NCI-H187 (cell line): ENCODE results near the gene ADORA2A.

Source experiments
- DNase-seq, 2 experiments: peaks; one replicate each; lab custom pipeline; 2025; lab: John Stamatoyannopoulos, UW

The ADORA2A gene

DNA sequence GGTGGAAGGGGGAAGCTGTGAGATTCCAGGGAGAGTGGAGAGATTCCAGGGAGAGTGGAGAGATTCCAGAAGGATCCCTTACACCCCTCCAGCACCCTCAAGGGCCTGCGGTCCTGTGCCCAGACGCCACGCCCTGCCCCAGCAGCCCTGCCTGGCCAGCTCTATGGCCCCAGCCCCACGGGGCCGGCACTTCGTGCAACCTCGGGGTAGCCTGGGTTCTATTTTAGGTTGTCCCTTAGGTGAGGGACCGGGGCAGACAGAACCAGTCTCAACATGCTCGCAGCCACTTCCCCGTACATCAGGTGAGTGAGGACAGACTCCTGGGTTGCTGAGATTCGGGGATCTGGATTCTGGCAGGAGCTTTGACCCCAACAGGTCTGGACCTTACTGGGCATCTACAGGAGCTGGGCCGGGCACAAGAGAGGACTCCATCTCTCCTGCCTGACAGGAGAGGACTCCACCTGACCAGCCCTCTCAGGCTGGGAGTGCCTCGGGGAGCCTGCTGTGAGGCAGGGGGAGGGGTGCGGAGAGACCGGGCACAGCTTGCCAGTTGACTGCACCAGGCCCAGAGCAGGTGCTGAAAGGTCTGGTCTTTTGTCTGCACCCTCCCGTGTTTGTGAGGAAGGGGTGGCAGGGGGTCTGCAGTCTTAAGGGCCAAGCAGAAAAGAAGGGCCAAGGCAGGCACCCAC lies 8.5 kb upstream of the ADORA2A start:
- DNase-seq, result no peak

DNA sequence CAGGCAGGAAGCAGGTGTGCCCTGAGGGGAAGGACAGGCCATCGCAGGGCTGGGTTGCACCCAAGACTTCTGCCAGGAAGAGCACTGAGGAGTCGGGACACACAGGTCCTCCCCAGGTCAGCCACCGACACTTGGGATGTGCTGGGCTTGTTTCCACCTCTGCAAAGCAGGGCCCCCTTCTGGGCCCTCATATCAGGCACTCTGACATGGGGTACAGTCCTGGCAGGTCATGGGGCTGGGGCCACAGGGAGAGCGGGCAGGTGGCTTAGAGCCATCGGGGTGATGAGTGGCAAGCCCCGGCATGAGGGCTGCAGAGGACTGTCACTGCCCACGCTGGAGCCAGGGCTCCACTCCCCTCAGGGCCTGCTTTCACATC lies 7.9 kb upstream of the ADORA2A start:
- no peak for DNase-seq

DNA sequence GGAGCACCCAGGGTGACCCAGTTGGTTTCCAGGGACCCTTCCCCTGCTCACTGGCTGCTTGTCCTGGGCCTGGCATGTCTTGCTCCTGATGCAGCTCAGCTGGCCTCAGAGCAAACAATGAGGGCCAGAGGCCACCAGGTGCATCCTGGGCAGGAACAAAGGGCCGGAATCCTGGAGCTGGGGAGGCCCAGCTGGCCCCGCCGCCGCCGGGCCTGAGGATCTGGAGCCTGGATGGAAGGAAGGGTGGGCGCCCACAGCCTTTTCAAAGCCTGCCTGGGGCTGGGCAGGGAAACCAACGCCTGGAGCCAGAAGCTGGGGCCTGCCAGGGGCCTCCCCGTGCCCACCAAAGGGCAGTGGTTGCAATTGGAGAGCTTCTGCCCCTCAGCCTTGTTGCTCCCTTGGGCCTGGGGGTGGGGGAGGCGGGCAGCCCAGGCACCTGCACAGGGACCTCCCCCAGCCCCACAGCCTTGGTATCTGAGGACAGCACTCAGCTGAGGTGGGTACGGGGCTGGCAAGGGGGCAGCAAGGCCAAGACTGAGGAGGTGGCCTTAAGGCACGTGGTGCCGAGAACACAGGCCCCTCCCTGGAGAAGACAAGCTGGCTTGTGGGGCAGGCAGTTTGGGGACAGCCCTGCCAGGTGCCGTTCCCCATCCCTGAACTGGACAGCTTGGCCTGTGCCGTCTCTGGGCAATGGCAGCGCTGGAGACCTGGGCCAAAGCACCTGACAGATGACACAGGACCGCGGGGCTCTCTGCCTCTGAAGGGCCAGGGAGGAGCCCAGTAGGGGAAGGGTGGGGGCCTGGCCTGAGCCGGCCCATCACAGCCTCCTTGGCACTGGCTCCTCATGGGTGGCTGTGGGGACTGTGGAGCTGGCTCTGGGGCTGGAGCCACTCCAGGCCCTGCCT lies 7.1 kb upstream of the ADORA2A start:
- DNase-seq, result no peak

DNA sequence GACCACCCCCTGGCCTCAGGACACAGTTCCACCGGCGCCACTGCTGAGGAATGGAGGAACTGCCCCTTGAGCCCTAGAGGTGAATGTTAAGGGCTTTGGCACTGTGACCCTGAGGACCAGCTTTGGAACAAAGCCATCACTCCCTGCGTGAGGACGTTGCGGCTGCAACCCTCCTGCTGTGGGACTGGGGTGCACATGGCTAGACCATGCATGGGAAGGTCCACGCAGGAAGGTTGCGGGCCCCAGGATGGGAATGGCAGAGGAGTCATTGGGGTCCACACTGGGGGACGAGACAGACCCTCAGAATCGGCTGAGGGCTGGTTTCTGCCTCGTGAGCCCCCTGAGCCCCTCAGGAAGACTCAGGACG lies 6.4 kb upstream of the ADORA2A start:
- no peak for DNase-seq

DNA sequence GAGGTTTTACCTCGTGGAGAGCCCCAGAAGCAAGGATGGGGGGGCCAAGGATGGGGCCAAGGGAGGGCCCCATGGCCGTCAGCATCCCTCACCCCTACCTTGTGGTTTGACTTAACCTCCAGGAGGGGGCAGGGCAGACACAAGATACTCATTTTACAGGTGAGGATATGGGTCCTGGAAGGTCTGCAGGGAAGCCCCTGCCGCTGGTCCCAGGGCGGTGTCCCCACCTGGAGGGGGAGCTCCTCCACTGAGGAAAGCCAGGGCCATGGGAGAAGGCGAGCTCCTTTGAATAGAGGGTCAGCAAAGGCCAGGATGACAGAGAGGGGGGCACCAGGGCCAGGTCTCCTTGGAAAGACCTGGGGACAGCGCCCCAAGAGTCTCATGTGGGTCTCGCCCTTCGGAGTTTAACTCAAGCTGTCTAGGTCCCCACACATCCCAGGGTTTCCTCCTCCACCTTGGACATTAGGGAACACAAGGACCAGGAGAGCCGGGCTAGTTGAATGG lies 5.9 kb upstream of the ADORA2A start:
- DNase-seq, result no peak

DNA sequence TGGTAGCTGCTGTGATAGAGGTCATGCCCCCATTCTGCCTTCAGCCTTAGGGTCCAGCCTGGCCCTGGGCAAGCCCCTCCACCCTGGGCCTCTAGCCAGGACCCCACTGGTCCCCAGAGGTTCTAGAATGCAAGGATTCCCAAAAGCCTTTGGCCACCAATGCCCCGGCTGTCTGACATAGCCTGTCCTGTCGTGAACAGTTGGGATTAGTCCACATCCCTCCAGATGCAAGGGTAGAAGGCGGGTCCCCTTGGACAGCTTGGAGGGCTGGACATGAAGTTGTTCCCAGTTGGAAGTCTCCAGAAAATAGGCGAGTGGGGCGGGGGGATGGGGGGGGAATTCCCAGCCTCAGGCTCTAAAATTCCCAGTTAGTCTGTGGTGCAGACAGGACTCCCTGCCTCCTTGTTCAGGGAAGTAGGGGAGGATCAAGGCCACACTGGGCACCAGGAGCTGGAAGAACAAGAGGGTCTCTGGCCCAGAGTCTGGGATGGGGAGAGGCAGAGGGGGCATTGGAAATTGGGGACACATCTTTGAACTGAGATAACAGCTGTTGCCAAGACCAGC lies 5.2 kb upstream of the ADORA2A start:
- DNase-seq, result no peak

DNA sequence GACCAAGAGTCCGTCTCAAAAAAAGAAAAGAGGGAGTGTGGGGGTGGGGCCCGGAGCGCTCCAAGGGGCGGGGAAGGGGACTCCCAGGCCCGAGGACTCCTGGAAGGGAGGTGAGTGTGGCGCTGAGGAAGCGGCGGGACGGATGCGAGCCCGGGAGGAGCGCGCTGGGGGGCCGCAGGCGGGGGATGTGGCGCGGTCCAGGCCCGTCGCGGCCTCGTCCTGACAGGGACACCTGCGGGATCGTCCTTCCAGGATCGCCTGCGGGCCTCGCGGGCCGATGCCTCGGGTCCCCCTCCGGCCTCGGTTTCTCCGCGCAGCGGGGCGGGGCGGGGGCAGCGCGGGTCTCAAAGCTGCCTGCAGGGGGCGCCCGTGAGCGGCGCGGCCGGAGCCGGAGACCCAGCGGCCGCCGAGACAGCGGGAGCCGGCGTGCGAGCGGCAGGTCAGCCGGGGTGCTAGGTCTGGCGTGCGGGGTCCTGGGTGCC lies 3.8 kb upstream of the ADORA2A start:
- DNase-seq, result no peak

DNA sequence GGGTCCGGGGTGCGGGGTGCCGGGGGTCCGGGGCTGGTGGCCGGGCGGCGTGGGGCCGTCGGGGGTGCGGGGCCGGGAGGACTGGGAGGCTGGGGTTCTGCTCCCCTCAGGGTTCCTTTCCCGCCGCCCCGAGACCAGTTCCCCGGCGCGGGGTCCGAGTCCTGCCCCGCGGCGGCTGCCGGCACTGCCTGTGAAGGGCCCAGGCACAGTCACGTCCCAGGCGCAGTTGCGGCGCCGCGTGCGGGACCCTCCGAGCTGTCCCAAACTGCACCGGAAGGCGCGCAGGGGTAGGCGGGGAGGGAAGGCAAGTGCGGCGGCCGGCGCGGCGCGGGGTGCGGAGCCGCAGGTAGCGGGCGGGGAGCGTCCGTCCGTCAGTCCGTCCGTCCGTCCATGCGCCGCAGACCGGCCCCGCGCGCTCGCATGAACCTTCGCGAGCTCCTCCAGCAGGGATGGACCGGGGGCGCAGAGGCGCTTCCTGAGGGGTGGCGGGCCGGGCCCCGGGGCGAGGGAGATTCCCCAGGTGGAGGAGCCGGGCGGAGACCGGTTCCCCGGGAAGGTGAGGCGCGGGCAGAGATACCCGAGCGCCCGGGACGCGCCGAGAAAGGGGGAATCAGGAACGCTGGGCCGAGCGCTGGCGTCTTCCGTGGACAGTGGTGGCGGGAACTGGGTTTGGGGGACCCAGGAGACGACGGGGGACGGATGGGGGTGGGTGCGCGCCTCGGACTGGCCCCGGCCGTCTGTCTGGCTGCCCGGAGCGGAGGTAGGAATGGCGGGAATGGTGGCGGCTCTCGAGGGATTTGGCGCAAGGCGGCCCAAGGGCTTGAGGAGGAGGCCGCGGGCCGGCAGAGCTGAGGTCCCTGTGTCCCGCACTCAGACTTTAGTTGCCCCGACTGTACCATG lies 3.1 kb upstream of the ADORA2A start:
- no peak for DNase-seq

DNA sequence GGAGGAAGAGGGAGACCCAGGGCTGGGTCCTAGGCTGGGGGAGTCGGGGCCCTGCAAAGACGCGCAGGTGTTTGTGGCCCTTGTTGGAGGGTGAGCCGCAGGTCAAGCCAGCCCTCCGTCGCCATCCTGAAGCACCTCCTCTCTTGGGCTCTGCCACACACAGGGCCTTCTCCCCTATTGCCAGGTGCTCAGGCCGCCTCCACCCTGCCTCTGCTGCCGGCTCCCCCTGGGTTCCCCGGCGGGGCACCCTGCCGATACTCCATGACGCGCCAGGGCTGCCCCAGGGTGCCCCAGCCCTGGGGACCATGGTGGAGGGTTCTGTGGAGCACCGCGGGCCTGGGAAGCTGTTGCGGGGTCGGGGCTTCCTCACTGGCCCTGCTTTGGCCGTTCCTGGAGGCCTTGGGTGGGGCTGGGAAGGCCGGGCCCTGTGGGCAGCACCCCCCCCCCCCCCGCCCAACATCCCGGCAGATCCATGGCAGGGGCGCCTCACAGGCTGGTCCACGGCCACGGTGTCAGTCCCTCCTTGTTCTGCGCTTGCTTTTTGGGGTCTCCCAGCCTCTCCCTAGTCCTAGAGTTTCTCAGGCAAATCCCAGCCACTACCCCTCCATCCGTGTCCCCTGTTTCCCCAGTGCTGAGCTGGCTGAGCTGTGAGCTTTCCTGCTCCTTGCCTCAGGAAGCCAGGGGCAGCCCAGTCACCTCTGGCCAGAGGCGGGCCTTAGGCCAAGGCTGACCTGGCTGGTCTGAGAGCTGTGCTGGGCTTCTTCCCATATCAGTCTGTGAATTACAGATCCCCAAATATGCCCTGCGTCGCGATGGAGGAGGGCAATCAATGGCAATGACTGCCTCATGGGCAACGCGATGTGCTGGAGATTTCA lies 2.3 kb upstream of the ADORA2A start:
- no peak for DNase-seq

DNA sequence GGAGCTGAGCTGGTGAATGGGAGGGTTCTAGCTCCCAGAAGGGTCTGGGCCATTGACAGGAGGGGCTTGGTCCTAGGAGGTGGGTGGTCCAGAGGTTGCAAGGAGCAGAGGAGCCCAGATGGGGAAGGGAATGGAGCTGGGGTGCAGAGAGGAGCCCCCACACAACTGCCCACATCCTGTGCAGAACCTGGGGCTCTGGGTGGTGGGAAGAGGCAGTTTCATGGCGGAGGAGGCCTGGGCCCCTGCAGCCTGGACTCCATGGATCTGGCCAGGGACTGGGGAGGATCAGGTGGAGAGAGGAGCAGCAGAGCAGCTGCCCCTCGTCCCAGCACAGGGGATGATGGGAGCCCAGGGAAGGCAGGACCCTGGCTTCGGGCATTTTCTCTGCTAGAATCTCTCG lies 963 bp upstream of the ADORA2A start:
- DNase-seq, result no peak

DNA sequence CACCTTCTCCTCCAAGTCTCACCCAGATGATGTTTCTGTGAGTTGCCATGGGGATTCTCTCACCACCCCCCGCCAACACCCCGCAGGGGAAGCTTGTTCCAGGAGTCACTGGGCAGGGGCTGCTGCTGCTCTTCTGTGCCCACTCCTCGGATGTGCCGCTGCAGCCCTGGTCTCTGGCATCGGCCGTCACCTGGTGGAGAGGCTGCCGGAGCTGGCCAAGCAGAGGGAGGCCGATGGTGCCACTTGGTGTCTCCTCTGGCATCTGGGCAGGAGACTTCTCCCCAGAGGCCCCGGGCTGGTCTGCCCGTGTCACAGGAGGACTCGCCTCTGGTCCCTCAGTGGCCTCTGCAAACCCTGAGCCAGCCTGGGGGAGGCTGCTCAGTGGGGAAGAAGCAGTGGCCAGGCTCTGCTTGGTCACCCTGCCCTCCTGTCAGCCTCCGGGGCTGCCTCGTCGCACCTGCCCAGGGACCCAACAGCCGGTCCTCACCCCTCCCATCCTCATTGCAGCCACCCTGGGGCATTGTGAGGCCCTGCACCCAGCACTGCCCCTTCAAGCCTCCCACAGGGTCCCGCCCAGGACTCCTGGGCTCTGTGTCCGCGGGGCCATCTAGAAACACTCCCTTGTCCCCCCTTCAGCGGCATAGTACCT lies 424 bp upstream of the ADORA2A start:
- no peak for DNase-seq

DNA sequence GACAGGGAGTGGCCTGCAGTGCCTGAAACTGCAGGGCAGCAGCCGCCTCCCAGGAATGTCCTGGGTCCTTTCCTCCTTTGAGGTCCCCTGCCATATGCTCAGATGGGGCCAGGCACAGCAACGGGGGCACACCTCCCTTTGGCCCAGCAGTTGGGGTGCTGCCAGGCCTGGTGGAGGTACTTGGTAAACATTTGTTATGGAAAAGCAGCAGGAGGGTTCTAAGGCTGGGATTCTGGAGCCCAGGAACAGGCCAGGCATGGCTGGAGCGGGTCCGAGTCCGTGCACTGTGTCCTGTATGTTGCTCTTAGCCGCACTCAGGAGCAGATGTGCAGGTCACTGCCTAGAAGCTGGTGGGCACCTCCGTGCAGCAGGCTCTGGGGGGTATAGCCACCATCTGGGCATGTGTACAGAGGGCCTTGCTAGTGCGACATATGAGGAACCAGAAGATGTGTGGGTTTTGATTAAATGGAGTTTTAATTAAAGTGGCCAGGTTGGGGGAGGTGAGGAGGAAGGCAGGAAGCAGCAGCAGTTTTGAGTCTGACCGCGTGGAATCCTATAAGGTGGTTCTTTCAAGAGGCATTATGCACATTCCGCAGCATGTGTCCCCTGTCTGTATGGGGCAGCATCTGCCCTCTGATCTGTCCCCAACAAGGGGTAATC lies 1.5 kb downstream of the ADORA2A start:
- DNase-seq, result no peak

DNA sequence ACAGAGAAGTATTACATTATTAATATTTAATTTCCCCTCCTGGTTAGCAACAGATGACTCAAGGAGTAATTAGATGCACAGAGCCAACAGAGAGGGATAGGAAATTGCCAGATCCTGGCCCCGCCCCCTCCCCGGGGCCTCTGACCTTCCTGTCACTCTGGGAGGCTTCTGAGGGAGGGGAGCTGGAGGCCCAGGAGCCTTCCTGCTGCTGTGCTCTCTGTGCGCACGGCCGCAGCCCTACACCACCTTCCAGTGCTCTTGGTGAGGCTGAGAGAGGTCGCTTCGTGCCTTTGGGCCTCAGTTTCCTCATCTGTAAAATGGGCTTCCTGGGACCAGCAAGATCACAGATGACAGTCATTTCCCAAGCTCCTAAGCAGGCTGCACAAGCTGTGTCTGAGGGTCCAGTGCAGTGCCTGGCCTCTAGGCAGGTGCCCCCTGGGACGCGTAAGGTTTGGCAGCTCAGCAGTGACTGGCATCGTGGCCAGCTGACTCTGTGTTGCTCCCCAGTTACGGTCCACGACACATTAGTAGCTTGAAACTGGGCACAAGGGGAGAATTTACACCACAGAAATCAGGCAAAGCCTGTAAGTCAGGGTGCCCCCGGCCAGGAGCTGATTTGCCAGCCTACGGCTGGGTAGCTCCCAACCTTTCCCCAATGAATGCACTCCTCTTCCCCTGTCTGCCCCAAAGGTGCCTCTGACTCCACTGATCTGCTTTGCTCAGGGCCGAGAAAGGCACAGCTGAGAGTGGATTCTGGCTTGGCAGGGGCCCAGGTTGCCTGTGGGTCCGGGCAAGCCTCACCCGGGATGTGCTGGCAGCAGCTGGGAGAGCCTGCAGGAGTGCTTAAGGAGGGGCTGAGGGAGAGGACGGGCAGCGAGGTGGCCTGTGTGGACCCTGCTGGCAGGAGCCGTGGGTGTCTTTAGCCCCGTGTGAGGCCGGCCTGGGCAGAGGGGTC lies 2.3 kb downstream of the ADORA2A start:
- DNase-seq, result no peak

DNA sequence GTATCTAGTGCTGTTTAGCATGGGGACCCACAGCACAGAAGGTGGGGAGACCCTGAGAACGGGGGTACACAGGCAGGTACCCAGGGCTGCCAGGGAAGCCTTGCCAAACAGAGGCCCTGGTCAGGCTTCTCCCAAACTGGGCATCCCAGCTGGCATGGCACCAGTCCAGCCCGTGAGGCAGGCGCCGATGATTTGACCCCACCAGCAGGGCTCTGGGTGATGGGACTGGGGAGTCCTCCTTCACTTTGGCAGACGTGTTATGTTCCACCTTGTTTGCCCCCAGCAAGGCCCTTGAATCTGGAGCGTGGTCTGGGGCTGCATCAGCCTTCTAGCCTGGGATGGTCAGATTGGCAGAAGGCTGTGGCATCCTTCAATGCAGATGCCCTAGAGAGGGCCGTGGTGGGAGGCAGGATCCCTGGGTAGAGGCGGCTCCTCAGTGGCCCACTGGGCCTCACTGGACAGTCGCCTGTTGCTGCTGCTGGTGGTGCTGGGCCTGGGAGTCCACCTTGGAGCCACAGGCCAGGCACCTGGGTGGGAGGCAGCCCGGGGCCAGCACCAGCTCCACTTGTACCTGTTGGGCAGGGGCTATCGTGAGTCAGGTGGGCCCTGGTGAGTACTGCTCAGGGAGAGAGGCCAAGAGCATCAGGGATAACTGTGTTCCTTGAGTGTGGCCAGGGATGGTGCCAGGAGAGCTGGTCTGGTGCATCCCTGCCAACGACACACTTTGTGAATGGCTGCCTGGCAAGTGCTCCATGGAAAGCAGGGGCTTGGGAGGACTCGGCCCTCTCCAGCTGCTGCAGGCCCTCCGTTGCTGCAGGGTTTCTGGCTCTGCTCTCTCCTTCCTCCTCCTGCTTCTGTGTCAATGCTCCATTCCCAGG lies 3.3 kb downstream of the ADORA2A start:
- no peak for DNase-seq

DNA sequence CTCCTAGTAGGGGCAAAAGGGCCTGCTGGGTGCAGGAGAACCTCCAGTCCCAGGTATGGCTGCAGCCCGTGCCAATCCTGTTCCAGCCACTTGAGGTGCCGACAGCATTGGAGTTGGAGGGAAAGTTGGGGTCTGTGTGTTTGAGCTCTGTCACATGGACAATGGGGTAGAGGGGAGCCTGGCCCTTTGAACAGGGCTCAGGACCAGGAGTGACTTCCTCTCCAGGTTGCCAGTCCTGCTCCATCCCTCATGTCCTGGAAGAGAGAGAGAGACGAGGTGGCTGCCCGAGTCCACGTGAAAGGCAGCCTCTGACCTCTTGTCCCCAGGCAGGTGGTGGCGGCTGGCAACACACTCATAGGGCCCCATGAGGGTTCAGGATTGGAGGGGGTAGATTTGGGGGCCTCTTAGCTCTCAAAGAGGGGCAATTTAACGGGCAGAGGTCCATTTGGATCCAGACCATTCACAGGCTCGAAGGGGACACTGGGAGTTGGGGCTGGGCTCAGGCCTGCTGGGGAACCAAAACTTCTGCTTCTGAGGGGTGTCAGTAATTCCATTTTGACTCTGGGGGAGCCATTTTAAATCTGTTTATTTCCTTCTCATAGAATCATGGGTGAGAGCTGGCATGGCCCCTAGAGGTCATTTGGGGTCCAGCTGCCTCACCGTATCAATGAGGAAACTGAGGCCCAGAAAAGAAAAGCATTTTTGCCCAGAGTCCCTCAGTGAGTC lies 4.1 kb downstream of the ADORA2A start:
- no peak for DNase-seq

DNA sequence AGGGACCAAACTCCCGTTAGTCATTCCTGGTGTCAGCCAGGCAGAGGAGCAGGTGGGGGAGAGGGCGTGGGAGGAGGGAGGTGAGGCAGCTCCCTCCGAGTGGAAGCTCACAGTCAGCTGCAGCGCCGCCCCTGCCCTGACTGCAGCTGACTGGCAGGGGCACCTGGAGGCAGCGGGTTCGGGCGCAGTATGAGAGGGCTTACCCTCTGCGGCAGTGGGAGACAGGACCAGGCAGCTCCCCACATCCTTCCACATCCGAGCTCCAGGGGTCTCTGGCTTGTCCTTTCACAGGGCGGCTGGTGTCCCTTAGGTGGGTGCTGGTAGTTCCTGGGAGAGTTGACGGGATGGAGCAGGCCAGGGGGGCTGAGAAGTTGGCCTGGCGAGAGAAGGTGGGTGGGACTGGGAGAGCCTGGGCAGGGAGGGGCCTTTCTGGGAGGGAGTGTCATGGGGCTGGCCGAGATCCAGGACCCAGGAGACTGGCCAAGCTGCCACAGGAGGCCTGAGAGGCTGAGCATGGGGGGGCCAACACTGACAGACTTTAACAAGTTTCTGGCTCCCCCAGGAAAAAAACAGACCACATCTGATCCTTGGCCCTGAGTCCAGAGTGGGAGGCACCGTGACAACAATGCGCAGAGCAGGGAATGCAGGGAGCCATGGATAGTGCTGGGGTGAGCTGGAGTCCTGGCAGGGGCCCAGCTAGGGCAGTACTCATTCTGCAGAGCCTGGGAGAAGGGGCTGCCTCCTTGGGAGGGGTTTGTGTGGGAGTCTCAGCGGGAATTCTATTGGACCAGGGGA lies 4.9 kb downstream of the ADORA2A start:
- DNase-seq, result no peak
